Urinary bladder (tissue), 2 donors: ENCODE measurements around the gene FBXL2. TPM values are rescaled to one million over a fixed set of nuclear protein-coding genes. Genes with fewer than 3 reads are reported as not detected.

Experiments
- polyA plus RNA-seq: library from polyadenylated mRNA; stranded (reverse); fragments of 200-250 nt; gene quantifications from one replicate; pipeline ENCODE4 v1.2.3, GENCODE V29; 2013
- small RNA-seq: library from RNA; depleted of rRNA; stranded (forward); fragments of <200 nt; gene quantifications from one replicate; pipeline ENCODE3, GENCODE V24; 2014
- total RNA-seq: library from RNA; depleted of rRNA; stranded (reverse); fragments of >200 nt; gene quantifications from one replicate; pipeline ENCODE4 v1.2.3, GENCODE V29; 2014
- donor health status: healthy.

FBXL2 gene
- total and polyA plus RNA-seq, 2 donors: 5.2 to 15.1 TPM

Small RNA genes lying within 50 kb of the gene (small RNA-seq; reads per million reads assigned to genes)
- not detected for gene RNU7-110P

Other genes starting within 250 kb of the FBXL2 start
- 38.3 TPM for gene GLB1, start 180.3 kb upstream of the FBXL2 start, total RNA-seq
- gene GLB1, start 180.3 kb upstream of the FBXL2 start, polyA plus RNA-seq: 34.5 TPM
- 6.2 TPM for gene TMPPE, start 180.3 kb upstream of the FBXL2 start, total RNA-seq
- gene TMPPE, start 180.3 kb upstream of the FBXL2 start, polyA plus RNA-seq: 0.95 TPM
- gene CRTAP, start 163.4 kb upstream of the FBXL2 start, total RNA-seq: 185 TPM
- 333 TPM for gene CRTAP, start 163.4 kb upstream of the FBXL2 start, polyA plus RNA-seq
- gene SUSD5, start 58.6 kb upstream of the FBXL2 start, total RNA-seq: 3.0 TPM
- gene SUSD5, start 58.6 kb upstream of the FBXL2 start, polyA plus RNA-seq: 2.2 TPM
- 59.6 TPM for gene UBP1, start 163.0 kb downstream of the FBXL2 start, total RNA-seq
- gene UBP1, start 163.0 kb downstream of the FBXL2 start, polyA plus RNA-seq: 53.0 TPM